HT-29 (cell line): ENCODE data around the gene APLP2. TPM values are rescaled to one million over a fixed set of nuclear protein-coding genes. Genes with fewer than 3 reads are reported as not detected.

ENCODE experiments used
- DNase-seq: peaks from one replicate; pipeline ENCODE4 v3.0.0-alpha.2; 2015; ENCODE audit warnings: low spot score
- total RNA-seq: library from RNA; depleted of rRNA; stranded (reverse); fragments of >200 nt; shearing (Covaris generic); gene quantifications from 2 replicates; pipeline ENCODE4 v1.2.3, GENCODE V29; 2014

The APLP2 gene
- total RNA-seq, 1 experiment from 2014 or later = 167 TPM

DNA sequence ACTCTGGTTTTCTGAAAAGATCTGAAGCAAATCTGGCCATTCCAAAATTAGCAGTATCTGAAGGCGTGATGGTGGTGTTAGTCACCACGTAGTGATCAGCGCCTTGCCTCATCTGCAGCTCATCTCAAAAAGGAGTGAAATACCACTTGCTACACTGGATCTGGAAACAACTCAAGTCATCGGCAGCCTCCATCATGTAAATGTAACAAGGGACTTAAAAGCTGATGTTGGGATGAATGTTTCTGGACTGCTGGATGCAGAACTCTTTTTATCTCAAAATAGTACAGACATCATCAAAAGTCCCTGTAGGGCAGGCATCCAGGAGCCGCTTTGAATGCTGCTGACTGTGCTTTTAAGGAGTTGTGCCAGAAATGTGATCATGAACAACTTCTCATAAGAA, 14.1 kb upstream of the APLP2 start:
- DNase-seq = no peak

GRCh38 chr11:130061017-130061416, 8.7 kb upstream of the APLP2 start:
- no peak for DNase-seq

DNA sequence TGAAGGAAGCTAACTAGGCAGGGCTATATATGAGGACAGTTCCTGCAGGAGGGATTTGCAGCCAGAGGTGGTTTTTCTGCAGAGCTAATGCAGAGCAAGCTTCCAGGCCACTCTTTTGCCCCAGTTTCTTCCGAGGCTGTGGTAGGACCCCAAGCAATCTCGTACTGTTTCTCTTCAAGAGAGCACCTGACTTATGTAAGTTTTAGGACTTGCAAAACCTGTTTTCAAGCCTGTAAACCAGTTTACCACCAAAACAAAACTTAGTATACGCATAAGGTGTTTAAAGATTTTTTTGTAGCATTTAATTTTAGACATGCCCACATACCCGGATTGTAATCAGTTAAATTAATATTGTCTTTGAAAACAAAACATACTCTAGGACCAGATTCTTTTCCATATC, 7.7 kb upstream of the APLP2 start:
- DNase-seq = peak; percentile 21

GRCh38 chr11:130063451-130063850, 6.2 kb upstream of the APLP2 start:
- DNase-seq = no peak

DNA sequence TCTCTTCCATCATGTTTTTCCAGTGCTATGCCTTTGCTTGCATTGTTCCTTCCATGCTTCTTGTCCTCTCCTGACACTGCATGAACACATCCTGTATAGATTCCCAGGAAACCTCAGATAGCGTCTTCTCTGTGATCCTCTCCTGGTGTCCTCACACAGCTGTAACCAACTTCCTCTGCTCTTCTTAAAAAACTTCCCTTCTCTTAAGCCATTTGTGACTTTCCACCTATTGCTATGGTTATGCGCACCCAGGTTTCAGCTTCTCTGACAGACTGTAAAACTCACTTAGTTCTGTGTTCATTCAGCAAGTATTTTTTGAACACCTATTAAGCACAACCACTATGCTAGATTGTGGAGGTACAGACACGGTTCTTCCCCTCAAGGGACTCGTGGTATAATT, 5.1 kb upstream of the APLP2 start:
- no peak for DNase-seq

GRCh38 chr11:130066338-130066737, 3.4 kb upstream of the APLP2 start:
- DNase-seq = no peak

- DNase-seq = no peak
Measured at GRCh38 chr11:130068546-130068985, 1.1 kb upstream of the APLP2 start.

DNA sequence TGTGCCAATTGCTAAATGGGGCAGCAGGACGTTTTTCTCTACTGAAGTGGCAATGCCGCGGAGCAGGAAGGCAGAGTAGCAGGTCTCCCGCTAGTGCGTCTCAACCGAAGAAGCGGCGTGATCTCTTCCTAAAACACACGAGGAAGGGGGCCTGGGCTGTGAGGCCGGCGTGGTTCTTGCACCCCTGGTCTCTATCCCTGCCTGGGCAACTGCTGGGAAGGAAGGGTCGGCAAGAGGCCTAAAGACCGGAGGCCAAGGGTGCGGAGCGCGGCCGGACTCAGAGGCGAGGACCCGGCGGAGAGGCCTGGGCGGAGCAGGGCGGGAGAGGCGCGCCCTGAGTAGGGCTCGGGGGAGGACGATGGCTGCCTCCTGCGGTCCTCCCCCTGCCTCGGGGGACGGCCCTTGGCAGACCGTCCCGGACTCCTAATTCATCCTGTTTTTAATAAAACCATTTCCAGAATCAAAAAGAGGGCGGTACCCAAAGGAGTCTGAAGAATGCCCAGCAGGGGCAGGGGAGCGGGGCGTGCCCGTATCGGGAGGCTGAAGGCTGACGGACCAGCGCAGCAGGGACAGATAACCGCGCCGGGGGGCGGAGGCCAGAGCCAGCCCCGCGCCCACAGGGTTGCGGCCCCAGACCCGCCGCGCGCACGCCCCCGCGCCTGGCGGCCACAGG, 572 bp upstream of the APLP2 start:
- DNase-seq = peak; percentile 86

GRCh38 chr11:130070109-130070845, 583 bp downstream of the APLP2 start:
- peak; percentile 55 for DNase-seq

DNA sequence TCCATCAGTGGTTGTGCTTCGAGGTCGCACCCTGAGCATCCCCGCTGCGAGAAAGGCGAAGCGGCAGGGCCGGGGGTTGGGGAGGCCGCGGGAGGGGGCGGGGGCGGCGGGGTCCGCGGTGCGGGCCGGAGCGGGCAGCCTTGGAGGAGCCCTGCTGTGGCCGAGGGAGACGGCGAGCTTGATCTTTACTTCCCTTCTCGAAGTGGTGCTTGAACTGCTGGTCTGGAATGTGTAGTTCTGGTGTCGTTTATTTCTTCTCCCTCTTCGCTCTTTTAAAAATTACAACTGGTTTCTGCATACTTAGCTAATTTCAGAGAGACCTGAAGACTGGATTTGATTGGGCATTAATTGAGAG, 1.1 kb downstream of the APLP2 start:
- no peak for DNase-seq

DNA sequence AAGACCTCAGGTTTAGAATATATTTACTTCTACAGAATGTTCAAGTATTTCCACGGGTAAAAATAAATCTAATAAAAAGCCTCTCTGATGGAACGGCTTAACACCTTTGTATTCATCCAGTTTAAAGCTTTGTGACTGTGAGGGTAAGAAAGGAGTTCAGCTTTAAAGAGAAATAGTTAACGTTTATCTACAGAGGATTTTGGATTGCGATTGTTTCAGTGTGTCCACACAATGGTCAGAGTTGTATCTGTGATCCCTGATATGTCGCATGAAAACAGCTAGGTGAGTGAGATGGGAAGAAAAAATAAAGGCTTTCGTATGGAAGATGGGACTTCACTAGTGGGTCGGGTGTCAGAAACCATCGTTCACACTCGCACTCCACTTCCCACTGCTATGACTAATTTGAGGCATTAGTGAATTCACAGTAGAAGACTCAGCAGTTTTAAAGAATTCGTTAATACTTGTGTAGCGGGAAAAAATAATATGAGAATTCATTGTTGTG, 1.6 kb downstream of the APLP2 start:
- DNase-seq = peak; percentile 72

DNA sequence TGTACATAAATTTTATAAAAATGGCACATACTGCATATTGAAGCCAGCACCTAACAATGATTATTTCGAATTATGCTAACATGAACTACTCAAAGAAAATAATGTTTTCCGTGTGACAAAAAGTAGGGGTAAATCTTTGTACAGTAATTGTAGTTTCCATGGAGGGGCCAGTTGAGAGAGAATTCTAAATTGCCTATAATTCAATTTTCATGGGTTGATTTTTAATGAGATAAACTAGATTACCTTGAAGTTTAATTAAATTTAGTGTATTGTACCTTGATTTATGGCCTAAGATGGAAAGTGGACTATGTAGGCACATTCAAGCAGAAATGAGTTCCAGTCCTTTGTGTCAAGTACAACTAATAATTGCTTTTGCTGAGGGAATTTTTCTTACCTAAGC, 5.0 kb downstream of the APLP2 start:
- no peak for DNase-seq

GRCh38 chr11:130076778-130077481, 7.2 kb downstream of the APLP2 start:
- no peak for DNase-seq

DNA sequence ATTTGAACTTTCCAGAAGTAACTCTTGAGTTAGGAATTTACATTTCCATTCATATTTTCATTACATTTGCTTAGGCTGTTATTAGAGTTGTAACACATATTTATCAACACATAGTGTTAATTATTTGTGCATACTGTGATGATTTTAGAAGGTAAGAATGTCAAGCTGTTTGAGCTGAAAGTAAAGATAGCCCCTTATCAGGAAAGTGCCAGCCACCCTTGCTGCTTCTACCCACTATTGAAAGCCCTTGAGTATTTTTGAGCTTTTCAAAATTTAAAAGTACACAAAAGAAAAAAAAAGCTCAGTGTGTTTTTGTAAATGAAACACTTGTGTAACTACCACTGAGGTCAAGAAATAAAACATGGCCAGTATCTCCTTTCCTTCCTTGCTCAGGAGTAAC, 8.0 kb downstream of the APLP2 start:
- DNase-seq = no peak

GRCh38 chr11:130078080-130078479, 8.4 kb downstream of the APLP2 start:
- no peak for DNase-seq

GRCh38 chr11:130085671-130086290, 16.1 kb downstream of the APLP2 start:
- DNase-seq = no peak

- no peak for DNase-seq
Measured at GRCh38 chr11:130086669-130087068, 17.0 kb downstream of the APLP2 start.

- no peak for DNase-seq
Measured at GRCh38 chr11:130087294-130087926, 17.7 kb downstream of the APLP2 start.

GRCh38 chr11:130088217-130088616, 18.5 kb downstream of the APLP2 start:
- no peak for DNase-seq

GRCh38 chr11:130088919-130089673, 19.4 kb downstream of the APLP2 start:
- no peak for DNase-seq

DNA sequence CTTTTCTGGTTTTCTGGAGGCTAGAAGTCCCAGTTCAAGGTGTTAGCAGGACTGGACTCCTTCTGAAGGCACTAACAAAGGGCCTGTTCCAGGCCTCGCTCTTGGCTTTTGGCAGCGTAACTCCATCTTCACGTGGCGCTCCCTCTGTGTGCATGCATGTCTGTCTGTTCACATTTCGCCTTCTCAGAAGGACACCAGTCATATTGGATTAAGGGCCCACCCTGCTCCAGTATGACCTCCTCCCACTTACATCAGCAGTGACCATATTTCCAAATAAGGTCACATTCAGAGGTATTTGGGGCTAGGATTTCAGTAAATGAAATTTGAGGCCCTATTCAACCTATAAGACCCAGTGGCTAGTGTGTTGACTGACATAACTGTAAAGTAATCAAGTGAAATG, 20.0 kb downstream of the APLP2 start:
- DNase-seq = no peak
